ENCODE data around the gene CLDND2. TPM values are rescaled to one million over a fixed set of nuclear protein-coding genes. Genes with fewer than 3 reads are reported as not detected.
A peak's percentile ranks its signal among the peaks of the same experiment; 100 is the strongest.

Gene CLDND2
- total RNA-seq, 1 donor: 0.36 TPM

GRCh38 chr19:51394050-51394836, 25.4 kb upstream of the CLDND2 start:
- DNase-seq (ENCODE audit: low read depth): peak; percentile 99
- TF ChIP-seq CTCF (IDR thresholded peaks at IDR 0.05; ENCODE audit: insufficient read depth, low read length): no peak
- peak overlapping the region; percentile 67 for H3K4me3 ChIP-seq (ENCODE audit: low read depth, low read length)

- H3K4me3 ChIP-seq (ENCODE audit: low read depth, low read length): no peak overlapping the region
- DNase-seq (ENCODE audit: low read depth): no peak
- TF ChIP-seq CTCF (IDR thresholded peaks at IDR 0.05; ENCODE audit: insufficient read depth, low read length): no peak
Observed at GRCh38 chr19:51392701-51393100, 23.9 kb upstream of the CLDND2 start.

GRCh38 chr19:51391073-51391611, 22.3 kb upstream of the CLDND2 start:
- DNase-seq (ENCODE audit: low read depth): no peak
- no peak overlapping the region for H3K4me3 ChIP-seq (ENCODE audit: low read depth, low read length)
- TF ChIP-seq CTCF (IDR thresholded peaks at IDR 0.05; ENCODE audit: insufficient read depth, low read length): no peak

GRCh38 chr19:51389143-51389542, 20.3 kb upstream of the CLDND2 start:
- H3K4me3 ChIP-seq (ENCODE audit: low read depth, low read length): no peak overlapping the region
- DNase-seq (ENCODE audit: low read depth): no peak
- no peak for TF ChIP-seq CTCF (IDR thresholded peaks at IDR 0.05; ENCODE audit: insufficient read depth, low read length)

GRCh38 chr19:51387924-51388389, 19.2 kb upstream of the CLDND2 start, which contains the start of gene LIM2:
LIM2 (minus strand) TSS chr19:51387974; CDS start chr19:51387443, 531 bp downstream.
- TF ChIP-seq CTCF (IDR thresholded peaks at IDR 0.05; ENCODE audit: insufficient read depth, low read length): no peak
- no peak for DNase-seq (ENCODE audit: low read depth)
- no peak within 1 kb of the TSS for H3K4me3 ChIP-seq (ENCODE audit: low read depth, low read length)

GRCh38 chr19:51386882-51387520, 18.2 kb upstream of the CLDND2 start:
- TF ChIP-seq CTCF (IDR thresholded peaks at IDR 0.05; ENCODE audit: insufficient read depth, low read length): no peak
- H3K4me3 ChIP-seq (ENCODE audit: low read depth, low read length): no peak overlapping the region
- no peak for DNase-seq (ENCODE audit: low read depth)
